Fibroblast of villous mesenchyme (primary cell): ENCODE measurements around the gene PLA2G4B. TPM values are rescaled to one million over a fixed set of nuclear protein-coding genes. Genes with fewer than 3 reads are reported as not detected.

ENCODE experiments used
- DNase-seq: peaks from one replicate; pipeline ENCODE4 v3.0.0-alpha.2; 2010; ENCODE audit warnings: low read depth
- H3K4me3 ChIP-seq: 2 replicates; pipeline ENCODE4 v1.5.1; 2011; ENCODE audit warnings: low read depth, mild to moderate bottlenecking, low read length
- CTCF ChIP-seq: IDR thresholded peaks from 2 replicates; pipeline ENCODE4 v1.5.1; 2012; ENCODE audit warnings: low read depth, mild to moderate bottlenecking, low read length; ENCODE audit not compliant: insufficient read depth
- total RNA-seq: library from RNA; depleted of rRNA; stranded (reverse); fragments of >200 nt; gene quantifications from 2 replicates; pipeline ENCODE4 v1.2.3, GENCODE V29; 2012

PLA2G4B gene
- total RNA-seq, 1 donor: 1.3 TPM

GRCh38 chr15:41890050-41890690 lies 51.5 kb downstream of the PLA2G4B start:
- DNase-seq: no peak
- TF ChIP-seq CTCF: no peak
- no peak overlapping the region for H3K4me3 ChIP-seq

GRCh38 chr15:41891226-41891625 lies 52.6 kb downstream of the PLA2G4B start:
- no peak overlapping the region for H3K4me3 ChIP-seq
- DNase-seq: no peak
- no peak for TF ChIP-seq CTCF

GRCh38 chr15:41891946-41892345 lies 53.3 kb downstream of the PLA2G4B start:
- H3K4me3 ChIP-seq: no peak overlapping the region
- TF ChIP-seq CTCF: no peak
- DNase-seq: no peak

- no peak overlapping the region for H3K4me3 ChIP-seq
- no peak for TF ChIP-seq CTCF
- DNase-seq: no peak
Observed at GRCh38 chr15:41892621-41893421, 54.2 kb downstream of the PLA2G4B start.

- no peak for DNase-seq
- no peak for TF ChIP-seq CTCF
- peak within 1 kb of the TSS; percentile 12 for H3K4me3 ChIP-seq
Observed at GRCh38 chr15:41893422-41894250, 55.0 kb downstream of the PLA2G4B start, which contains the start of gene SPTBN5. SPTBN5 (minus strand) TSS chr15:41894053; CDS start chr15:41893497, 556 bp downstream.

GRCh38 chr15:41894251-41894790 lies 55.7 kb downstream of the PLA2G4B start:
- no peak for TF ChIP-seq CTCF
- H3K4me3 ChIP-seq: peak overlapping the region; percentile 12
- no peak for DNase-seq
